Pancreas (tissue), 10 donors: Measurements from ENCODE around the gene KRTAP12-4. TPM values are rescaled to one million over a fixed set of nuclear protein-coding genes. Genes with fewer than 3 reads are reported as not detected.

ENCODE experiments used
- ATAC-seq, 4 donors: fragments of 200-7000 bp; cut with Tn5 transposase; one replicate each; pipeline versions ENCODE4 v1.8.0 to v1.9.1; 2020; ENCODE audit warnings: mild to moderate bottlenecking in 4 of 4, moderate library complexity in 4 of 4
- DNase-seq, 6 donors: peaks; one replicate each; pipeline ENCODE4 v3.0.0-alpha.2; 2020
- FAIRE-seq: peaks from 2 replicates; lab custom pipeline; 2012; peaks lifted over from hg19 to GRCh38; lab: Jason Lieb, UNC
- H3K27ac ChIP-seq, 4 donors: fragments of 200-600 bp; sonication (generic); 1 replicate in 3 of 4; 2 replicates in 1 of 4; pipeline versions ENCODE4 v1.5.0 to v1.8.0; 2020
- H3K27me3 ChIP-seq, 4 donors: fragments of 200-600 bp; one replicate each; pipeline ENCODE4 v1.8.0; 2021
- H3K36me3 ChIP-seq, 3 donors: fragments of 200-600 bp; sonication (generic) in 1 of 3; one replicate each; pipeline versions ENCODE4 v1.5.0 to v1.8.0; 2020 to 2021
- H3K4me1 ChIP-seq, 3 donors: fragments of 200-600 bp; one replicate each; pipeline ENCODE4 v1.8.0; 2021
- H3K4me3 ChIP-seq, 4 donors: fragments of 200-600 bp; sonication (generic) in 2 of 4; one replicate each; pipeline versions ENCODE4 v1.5.0 to v1.8.0; 2020 to 2021
- H3K9me3 ChIP-seq, 4 donors: fragments of 200-600 bp; one replicate each; pipeline ENCODE4 v1.8.0; 2021
- WGBS, 2 donors: extraction: QIAGEN DNeasy Blood & Tissue Kit; methylation state at CpG; one replicate each; pipeline ENCODE4 v1.1.7; 2013; 5-methylcytosine and 5-hydroxymethylcytosine counted together
- intact Hi-C, 3 donors: fragments of 100-400 bp; cut with DNase I; formaldehyde crosslinking; loops; one replicate each; pipeline versions ENCODE4 v1.11.1 to v1.14.2; 2022
- polyA plus RNA-seq, 2 donors: library from polyadenylated mRNA; stranded (reverse); fragments of 200-250 nt; gene quantifications; one replicate each; pipeline ENCODE4 v1.2.3, GENCODE V29; 2013
- total RNA-seq, 6 donors: library from RNA; stranded (reverse); fragmentation: NEBNext Ultra II Directional in 4 of 6; extraction: Animal tissue kit (Norgen Biotek cat#: 25700) in 4 of 6; gene quantifications; one replicate each; pipeline versions ENCODE4 v1.2.1 to v1.2.4, GENCODE V29; 2021 to 2023
- TF ChIP-seq, protein P1 (sequence below), 4 donors: fragments of 200-600 bp; sonication (generic) in 3 of 4; IDR thresholded peaks; one replicate each; pipeline versions ENCODE4 v1.5.0 to v1.8.0; 2021; ENCODE audit warnings: antibody characterized with exemption in 4 of 4
- donor health status: healthy with polysubstance abuse.
- donor health status: DM: no; HTN: no; CAD: no; lungs with moderate emphysema.
- donor health status: DM: no; HTN: no; CAD: no.
- donor health status: control.
- donor health status: control.
- donor health status: Bipolar disorder and iron deficiency.
- donor health status: DM: yes; HTN: yes; CAD: no.
- donor health status: DM: no; HTN: no; CAD: no.
- donor health status: DM: no; HTN: no; CAD: no.
- donor health status: DM: yes; HTN: yes; CAD: no.

KRTAP12-4 gene
- total and polyA plus RNA-seq, 8 donors, result not detected

DNA sequence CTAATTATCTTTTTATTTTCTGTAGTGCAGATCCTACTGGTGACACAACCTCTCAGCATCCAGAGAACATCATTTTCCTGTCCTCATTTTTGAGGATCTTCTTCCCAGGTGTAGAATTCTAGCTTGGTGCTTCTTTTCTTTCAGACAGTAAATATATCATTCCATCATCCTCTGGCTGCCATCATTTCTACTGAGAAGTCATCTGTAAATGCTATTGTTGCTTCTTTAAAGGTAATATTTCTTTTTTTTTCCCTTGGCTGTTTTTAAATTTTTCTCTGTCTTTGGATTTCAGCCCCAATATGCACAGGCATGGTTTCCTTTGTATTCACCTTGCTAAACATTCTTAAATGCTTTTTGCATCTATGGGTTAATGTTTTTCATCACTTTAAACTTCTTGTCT, 30.9 kb downstream of the KRTAP12-4 start:
- DNase-seq, result no peak
- Histone ChIP-seq H3K27me3 (no peaks in the 10 kb centered on the region), H3K9me3 (no peaks in the 10 kb centered on the region), H3K36me3 (no peaks in the 10 kb centered on the region), H3K27ac (no peak overlapping the region), H3K4me1 (no peaks in the 10 kb centered on the region), H3K4me3 (no peak overlapping the region)
- FAIRE-seq, result no peak
- intact Hi-C loops, result no loop called here
- no peak for ATAC-seq
- TF ChIP-seq, protein P1, sequence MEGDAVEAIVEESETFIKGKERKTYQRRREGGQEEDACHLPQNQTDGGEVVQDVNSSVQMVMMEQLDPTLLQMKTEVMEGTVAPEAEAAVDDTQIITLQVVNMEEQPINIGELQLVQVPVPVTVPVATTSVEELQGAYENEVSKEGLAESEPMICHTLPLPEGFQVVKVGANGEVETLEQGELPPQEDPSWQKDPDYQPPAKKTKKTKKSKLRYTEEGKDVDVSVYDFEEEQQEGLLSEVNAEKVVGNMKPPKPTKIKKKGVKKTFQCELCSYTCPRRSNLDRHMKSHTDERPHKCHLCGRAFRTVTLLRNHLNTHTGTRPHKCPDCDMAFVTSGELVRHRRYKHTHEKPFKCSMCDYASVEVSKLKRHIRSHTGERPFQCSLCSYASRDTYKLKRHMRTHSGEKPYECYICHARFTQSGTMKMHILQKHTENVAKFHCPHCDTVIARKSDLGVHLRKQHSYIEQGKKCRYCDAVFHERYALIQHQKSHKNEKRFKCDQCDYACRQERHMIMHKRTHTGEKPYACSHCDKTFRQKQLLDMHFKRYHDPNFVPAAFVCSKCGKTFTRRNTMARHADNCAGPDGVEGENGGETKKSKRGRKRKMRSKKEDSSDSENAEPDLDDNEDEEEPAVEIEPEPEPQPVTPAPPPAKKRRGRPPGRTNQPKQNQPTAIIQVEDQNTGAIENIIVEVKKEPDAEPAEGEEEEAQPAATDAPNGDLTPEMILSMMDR (IDR thresholded peaks at IDR 0.05), result no peak

DNA sequence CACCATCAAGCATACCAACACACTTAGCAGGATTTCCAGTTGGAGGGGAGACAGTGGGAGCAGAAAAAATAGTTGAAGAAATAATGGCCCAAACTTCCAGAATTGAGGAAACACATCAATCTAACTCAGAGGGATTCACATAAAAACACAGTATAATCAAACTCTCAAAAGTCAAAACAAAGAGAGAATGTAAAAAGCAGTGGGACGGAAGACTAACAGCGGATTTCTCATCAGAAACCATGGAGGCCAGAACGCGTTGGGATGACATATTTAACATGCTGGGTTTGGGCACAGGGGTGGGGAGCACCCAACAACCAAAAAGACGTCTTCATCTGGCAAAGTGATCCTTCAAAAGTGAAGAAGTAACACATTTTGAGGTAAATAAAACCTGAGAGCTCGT, 34.6 kb downstream of the KRTAP12-4 start:
- intact Hi-C loops, result no loop called here
- Histone ChIP-seq H3K4me3 (no peak overlapping the region), H3K4me1 (no peaks in the 10 kb centered on the region), H3K27ac (no peak overlapping the region), H3K27me3 (no peaks in the 10 kb centered on the region), H3K36me3 (no peaks in the 10 kb centered on the region), H3K9me3 (no peaks in the 10 kb centered on the region)
- TF ChIP-seq, protein P1 (IDR thresholded peaks at IDR 0.05), result no peak
- DNase-seq (no peak), FAIRE-seq (no peak), ATAC-seq (no peak)
- WGBS, 2 donors, result 72 to 76% methylated on average over 6 of the region's 6 CpGs

DNA sequence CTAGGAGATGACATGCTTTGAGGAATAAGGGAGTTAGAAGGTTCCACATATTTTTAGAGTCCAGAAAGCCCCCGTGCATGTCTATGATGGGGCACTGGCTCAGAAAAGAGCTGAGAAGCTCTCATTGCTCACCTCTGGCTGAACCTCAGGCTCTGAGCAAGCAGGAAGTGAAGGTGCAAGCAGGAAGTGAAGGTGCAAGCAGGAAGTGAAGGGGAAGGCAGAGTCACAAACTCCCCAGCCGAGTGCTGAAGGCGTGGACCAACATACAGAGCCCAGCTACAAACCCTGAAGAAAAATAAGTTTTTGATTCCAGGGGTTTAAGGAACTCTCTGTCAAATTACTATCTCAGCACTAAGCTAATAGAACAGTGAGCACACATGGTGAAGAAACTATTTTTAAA, 35.5 kb downstream of the KRTAP12-4 start:
- Histone ChIP-seq H3K36me3 (no peaks in the 10 kb centered on the region), H3K9me3 (no peaks in the 10 kb centered on the region), H3K27ac (no peak overlapping the region), H3K4me1 (no peaks in the 10 kb centered on the region), H3K4me3 (no peak overlapping the region), H3K27me3 (no peaks in the 10 kb centered on the region)
- ATAC-seq (peak in 1 of 4 donors; percentile 30), DNase-seq (no peak), FAIRE-seq (no peak)
- 60 to 80% methylated on average over 3 of the region's 3 CpGs for WGBS, 2 donors
- intact Hi-C loops, result no loop called here
- TF ChIP-seq, protein P1 (IDR thresholded peaks at IDR 0.05), result no peak

DNA sequence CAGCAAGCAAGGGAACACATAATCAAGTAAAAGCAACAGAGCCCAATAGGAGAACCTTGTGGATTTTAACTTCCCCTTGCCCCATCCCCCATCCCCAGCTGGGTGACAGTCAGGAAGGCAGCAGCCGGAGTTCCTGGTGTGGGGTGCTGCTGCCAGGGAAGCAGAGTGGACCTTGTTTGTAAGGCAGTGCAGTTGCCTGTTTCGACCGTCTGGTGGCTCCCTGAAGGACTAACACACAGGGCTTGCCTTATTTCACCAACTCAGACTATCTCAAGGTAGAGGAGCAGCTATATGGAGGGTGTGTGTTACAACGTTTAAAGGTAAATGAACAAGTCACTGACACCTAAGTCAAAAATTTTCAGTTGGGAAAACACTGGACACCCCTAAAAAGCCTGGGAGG, 36.0 kb downstream of the KRTAP12-4 start:
- Histone ChIP-seq H3K27me3 (no peaks in the 10 kb centered on the region), H3K4me3 (no peak overlapping the region), H3K36me3 (no peaks in the 10 kb centered on the region), H3K9me3 (no peaks in the 10 kb centered on the region), H3K27ac (no peak overlapping the region), H3K4me1 (no peaks in the 10 kb centered on the region)
- FAIRE-seq (no peak), ATAC-seq (peak in 2 of 4 donors; percentile 68 to 69), DNase-seq (no peak)
- 11 to 25% methylated on average over 4 of the region's 4 CpGs for WGBS, 2 donors
- TF ChIP-seq, protein P1 (IDR thresholded peaks at IDR 0.05), result no peak
- intact Hi-C loops, result no loop called here

DNA sequence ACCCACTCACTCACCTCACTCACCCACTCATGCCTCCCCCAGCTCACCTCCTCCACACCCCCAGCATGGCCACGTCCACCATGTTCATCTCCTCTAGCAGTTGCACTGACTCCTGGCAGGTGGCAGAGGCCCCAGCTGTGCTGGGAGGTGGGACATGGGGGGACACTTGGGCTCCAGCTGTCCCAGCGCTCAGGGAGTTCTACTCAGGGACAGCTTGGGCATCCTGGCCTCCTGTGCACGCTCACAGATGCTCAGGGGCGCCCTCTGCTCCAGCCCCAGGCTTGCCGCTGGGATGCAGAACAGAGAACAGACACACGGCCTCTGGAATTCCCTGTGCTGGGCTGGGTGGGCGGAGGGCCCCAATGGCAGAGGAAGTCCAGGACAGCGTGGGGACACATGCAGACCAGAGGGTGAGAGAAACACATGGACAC, 37.4 kb downstream of the KRTAP12-4 start:
- H3K27ac ChIP-seq, result no peak overlapping the region
- no peak overlapping the region for H3K4me3 ChIP-seq
- TF ChIP-seq, protein P1 (IDR thresholded peaks at IDR 0.05), result no peak
- ATAC-seq, result no peak
- no peaks in the 10 kb centered on the region for H3K4me1 ChIP-seq
- WGBS, 2 donors, result 45 to 46% methylated on average over 8 of the region's 8 CpGs
- no peak for FAIRE-seq
- H3K9me3 ChIP-seq, result no peaks in the 10 kb centered on the region
- H3K27me3 ChIP-seq, result no peaks in the 10 kb centered on the region
- DNase-seq, result peak in 1 of 6 donors; percentile 34
- H3K36me3 ChIP-seq, result no peaks in the 10 kb centered on the region
- intact Hi-C loops, result no loop called here
